HepG2 (cell line): Measurements from ENCODE around the gene NFX1. TPM values are rescaled to one million over a fixed set of nuclear protein-coding genes. Genes with fewer than 3 reads are reported as not detected.

Source experiments
- ATRX ChIP-seq: sonication (generic); formaldehyde crosslinking; IDR thresholded peaks from 2 replicates; pipeline ENCODE4 v1.4.0; 2020; ENCODE audit warnings: missing genetic modification reagents, borderline replicate concordance
- HES4 ChIP-seq: sonication (generic); formaldehyde crosslinking; IDR thresholded peaks from 2 replicates; pipeline ENCODE4 v1.9.0; 2021; ENCODE audit warnings: mild to moderate bottlenecking, missing genetic modification reagents, borderline replicate concordance
- MATR3 ChIP-seq: sonication (generic); formaldehyde crosslinking; IDR thresholded peaks from 2 replicates; pipeline ENCODE4 v1.4.0; 2020; ENCODE audit warnings: missing genetic modification reagents
- RXRB ChIP-seq: IDR thresholded peaks from 2 replicates; pipeline ENCODE4 v1.6.1; 2016; ENCODE audit warnings: borderline replicate concordance, missing genetic modification reagents, missing compliant biosample characterization
- ZNF432 ChIP-seq: sonication (generic); formaldehyde crosslinking; IDR thresholded peaks from 2 replicates; pipeline ENCODE4 v1.5.0; 2020; ENCODE audit warnings: missing genetic modification reagents, mild to moderate bottlenecking, borderline replicate concordance
- ZNF674 ChIP-seq: sonication (generic); formaldehyde crosslinking; IDR thresholded peaks from 2 replicates; pipeline ENCODE4 v1.5.0; 2020; ENCODE audit warnings: low read depth, mild to moderate bottlenecking, missing genetic modification reagents
- ZSCAN9 ChIP-seq: IDR thresholded peaks from 2 replicates; pipeline ENCODE4 v1.6.1; 2016; ENCODE audit warnings: borderline replicate concordance
- polyA plus RNA-seq, 8 experiments: library from polyadenylated mRNA; depleted of rRNA in 3 of 8; stranded (reverse) in 7 of 8; unstranded in 1 of 8; fragments of >200 nt; fragmentation: Illumina TruSeq in 4 of 8; extraction: Trizol in 4 of 8; gene quantifications; 2 replicates each; pipeline versions ENCODE4 v1.2.1 to v1.2.3, GENCODE V29; 2011 to 2016; ENCODE audit warnings: low read depth in 4 of 8, missing spikeins in 1 of 8, mixed read lengths in 1 of 8; ENCODE audit not compliant: insufficient read depth in 1 of 8
- total RNA-seq, 5 experiments: library from RNA; depleted of rRNA; stranded (reverse); fragments of >200 nt; fragmentation: Illumina TruSeq; extraction: Trizol; gene quantifications; 2 replicates each; pipeline ENCODE4 v1.2.3, GENCODE V29; 2016; ENCODE audit warnings: low read depth in 1 of 5
- TF ChIP-seq, protein P1 (sequence below): IDR thresholded peaks from 2 replicates; pipeline ENCODE4 v1.6.1; 2012; ENCODE audit warnings: low read length, improper control_type of control experiment
- TF ChIP-seq, protein P2 (sequence below): IDR thresholded peaks from 2 replicates; pipeline ENCODE4 v1.6.1; 2018; ENCODE audit warnings: missing genetic modification reagents, mild to moderate bottlenecking, missing compliant biosample characterization
- TF ChIP-seq, protein P3 (sequence below), 2 experiments: sonication (generic) in 1 of 2; formaldehyde crosslinking in 1 of 2; IDR thresholded peaks; 2 replicates each; pipeline versions ENCODE4 v1.6.1 to v1.9.0; 2014 to 2022; ENCODE audit warnings: antibody characterized with exemption in 1 of 2, borderline replicate concordance in 1 of 2, inconsistent platforms in 1 of 2, low read depth in 1 of 2, missing genetic modification reagents in 1 of 2

Gene NFX1
- total and polyA plus RNA-seq, 2 of the 13 experiments (the other 11 are each of a cell fraction or from before 2014, with no cell fraction given), result 23.9 to 27.5 TPM

DNA sequence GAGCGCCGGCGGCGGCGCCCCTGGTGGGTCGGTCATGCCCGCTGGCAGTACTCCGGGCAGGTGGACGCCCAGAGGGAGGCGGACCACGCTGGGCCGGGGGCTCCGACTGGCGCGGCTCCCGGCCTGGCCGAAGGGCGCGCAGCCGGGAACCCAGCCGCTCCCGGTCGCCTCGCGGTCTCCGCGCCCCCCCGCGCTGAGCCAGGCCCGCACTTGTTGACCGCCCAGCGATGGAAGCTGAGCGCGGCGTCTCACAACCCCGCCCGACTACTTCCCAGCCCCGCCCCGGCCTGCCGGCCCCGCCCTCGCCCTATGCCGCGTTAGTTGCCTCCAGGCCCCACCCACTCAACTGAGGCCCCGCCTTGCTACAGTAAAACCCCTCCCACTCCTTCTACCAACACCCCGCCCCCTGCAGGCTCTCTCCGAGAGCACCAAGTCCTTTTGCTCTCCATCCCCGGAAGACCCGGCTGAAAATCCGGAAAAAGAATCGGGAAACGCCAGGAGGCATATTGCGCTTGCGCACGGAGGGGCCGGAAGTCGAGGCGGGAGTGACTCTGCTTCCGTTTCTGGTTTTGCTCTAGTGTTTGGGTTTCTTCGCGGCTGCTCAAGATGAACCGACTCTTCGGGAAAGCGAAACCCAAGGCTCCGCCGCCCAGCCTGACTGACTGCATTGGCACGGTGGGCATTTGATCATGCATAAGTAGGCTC, 25.7 kb upstream of the NFX1 start, which contains the start of the genes BAG1 and CHMP5 (continued):
- peak; percentile 80 for TF ChIP-seq HES4
- TF ChIP-seq, protein P1, sequence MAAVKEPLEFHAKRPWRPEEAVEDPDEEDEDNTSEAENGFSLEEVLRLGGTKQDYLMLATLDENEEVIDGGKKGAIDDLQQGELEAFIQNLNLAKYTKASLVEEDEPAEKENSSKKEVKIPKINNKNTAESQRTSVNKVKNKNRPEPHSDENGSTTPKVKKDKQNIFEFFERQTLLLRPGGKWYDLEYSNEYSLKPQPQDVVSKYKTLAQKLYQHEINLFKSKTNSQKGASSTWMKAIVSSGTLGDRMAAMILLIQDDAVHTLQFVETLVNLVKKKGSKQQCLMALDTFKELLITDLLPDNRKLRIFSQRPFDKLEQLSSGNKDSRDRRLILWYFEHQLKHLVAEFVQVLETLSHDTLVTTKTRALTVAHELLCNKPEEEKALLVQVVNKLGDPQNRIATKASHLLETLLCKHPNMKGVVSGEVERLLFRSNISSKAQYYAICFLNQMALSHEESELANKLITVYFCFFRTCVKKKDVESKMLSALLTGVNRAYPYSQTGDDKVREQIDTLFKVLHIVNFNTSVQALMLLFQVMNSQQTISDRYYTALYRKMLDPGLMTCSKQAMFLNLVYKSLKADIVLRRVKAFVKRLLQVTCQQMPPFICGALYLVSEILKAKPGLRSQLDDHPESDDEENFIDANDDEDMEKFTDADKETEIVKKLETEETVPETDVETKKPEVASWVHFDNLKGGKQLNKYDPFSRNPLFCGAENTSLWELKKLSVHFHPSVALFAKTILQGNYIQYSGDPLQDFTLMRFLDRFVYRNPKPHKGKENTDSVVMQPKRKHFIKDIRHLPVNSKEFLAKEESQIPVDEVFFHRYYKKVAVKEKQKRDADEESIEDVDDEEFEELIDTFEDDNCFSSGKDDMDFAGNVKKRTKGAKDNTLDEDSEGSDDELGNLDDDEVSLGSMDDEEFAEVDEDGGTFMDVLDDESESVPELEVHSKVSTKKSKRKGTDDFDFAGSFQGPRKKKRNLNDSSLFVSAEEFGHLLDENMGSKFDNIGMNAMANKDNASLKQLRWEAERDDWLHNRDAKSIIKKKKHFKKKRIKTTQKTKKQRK, result no peak
- no peak for TF ChIP-seq RXRB
- TF ChIP-seq, protein P2, sequence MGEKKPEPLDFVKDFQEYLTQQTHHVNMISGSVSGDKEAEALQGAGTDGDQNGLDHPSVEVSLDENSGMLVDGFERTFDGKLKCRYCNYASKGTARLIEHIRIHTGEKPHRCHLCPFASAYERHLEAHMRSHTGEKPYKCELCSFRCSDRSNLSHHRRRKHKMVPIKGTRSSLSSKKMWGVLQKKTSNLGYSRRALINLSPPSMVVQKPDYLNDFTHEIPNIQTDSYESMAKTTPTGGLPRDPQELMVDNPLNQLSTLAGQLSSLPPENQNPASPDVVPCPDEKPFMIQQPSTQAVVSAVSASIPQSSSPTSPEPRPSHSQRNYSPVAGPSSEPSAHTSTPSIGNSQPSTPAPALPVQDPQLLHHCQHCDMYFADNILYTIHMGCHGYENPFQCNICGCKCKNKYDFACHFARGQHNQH (CRISPR knock-in tag), result peak; percentile 20; the same call in 1 of the 2 replicates
- TF ChIP-seq ZNF432 (CRISPR knock-in tag), result no peak
- no peak for TF ChIP-seq ZSCAN9 (CRISPR knock-in tag)
- TF ChIP-seq ZNF674 (CRISPR knock-in tag), result no peak
- TF ChIP-seq, protein P3, sequence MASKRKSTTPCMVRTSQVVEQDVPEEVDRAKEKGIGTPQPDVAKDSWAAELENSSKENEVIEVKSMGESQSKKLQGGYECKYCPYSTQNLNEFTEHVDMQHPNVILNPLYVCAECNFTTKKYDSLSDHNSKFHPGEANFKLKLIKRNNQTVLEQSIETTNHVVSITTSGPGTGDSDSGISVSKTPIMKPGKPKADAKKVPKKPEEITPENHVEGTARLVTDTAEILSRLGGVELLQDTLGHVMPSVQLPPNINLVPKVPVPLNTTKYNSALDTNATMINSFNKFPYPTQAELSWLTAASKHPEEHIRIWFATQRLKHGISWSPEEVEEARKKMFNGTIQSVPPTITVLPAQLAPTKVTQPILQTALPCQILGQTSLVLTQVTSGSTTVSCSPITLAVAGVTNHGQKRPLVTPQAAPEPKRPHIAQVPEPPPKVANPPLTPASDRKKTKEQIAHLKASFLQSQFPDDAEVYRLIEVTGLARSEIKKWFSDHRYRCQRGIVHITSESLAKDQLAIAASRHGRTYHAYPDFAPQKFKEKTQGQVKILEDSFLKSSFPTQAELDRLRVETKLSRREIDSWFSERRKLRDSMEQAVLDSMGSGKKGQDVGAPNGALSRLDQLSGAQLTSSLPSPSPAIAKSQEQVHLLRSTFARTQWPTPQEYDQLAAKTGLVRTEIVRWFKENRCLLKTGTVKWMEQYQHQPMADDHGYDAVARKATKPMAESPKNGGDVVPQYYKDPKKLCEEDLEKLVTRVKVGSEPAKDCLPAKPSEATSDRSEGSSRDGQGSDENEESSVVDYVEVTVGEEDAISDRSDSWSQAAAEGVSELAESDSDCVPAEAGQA (IDR thresholded peaks at IDR 0.05; ENCODE audit: low read depth), result no peak
- TF ChIP-seq, protein P3 (CRISPR knock-in tag; IDR thresholded peaks at IDR 0.05; ENCODE audit: borderline replicate concordance), result 0 out of 2 replicates have a peak, but pooled peaks have one; percentile 81
- no peak for TF ChIP-seq ATRX (CRISPR knock-in tag)
- TF ChIP-seq MATR3 (CRISPR knock-in tag), result no peak
